GM12874 (cell line): ENCODE data around the gene CPED1.

Source experiments
- TF ChIP-seq, protein P1 (sequence below): IDR thresholded peaks from 2 replicates; pipeline ENCODE4 v1.5.1; 2011; ENCODE audit warnings: low read depth, mild to moderate bottlenecking, control low read depth, low read length, moderate library complexity; ENCODE audit not compliant: insufficient read depth

Gene CPED1

DNA sequence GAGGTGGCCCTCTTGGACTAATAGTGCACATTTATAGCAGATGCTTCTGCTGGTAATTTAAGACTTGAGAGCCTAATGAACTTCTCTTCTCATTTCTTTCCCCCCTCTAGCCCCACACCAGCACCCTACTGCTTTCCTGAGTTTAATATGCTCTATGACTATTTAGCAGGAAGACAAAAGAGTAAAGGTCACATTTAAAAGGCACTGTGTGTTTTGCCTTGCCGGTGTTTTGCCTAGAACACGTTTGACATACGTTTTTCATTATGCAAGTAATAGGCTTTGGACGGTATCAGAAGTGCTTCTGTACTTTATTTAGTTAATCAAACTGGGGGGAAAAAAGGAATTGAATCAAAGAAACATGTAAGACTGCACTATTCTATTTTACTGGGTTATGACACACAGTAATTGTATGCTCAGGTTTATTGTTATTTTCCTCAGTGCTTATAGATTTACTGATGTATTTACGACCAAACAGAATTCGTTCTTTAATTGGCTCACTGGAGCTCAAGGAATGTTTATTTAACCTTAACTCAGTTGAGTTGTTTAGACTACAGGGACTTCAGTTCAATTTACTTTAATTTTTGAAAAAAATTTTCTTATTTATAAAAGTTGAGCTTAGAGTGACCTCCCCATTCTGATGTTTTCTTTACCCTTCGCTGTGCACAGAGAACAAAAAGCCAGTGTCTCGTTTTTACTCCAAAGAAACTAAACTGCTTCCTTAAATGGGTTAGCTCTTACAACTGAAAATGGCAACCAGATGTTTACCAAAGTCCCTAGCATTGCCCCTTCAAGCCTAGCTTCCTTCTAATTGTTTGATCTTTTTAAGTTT is 35.4 kb downstream of the CPED1 start:
- TF ChIP-seq, protein P1, sequence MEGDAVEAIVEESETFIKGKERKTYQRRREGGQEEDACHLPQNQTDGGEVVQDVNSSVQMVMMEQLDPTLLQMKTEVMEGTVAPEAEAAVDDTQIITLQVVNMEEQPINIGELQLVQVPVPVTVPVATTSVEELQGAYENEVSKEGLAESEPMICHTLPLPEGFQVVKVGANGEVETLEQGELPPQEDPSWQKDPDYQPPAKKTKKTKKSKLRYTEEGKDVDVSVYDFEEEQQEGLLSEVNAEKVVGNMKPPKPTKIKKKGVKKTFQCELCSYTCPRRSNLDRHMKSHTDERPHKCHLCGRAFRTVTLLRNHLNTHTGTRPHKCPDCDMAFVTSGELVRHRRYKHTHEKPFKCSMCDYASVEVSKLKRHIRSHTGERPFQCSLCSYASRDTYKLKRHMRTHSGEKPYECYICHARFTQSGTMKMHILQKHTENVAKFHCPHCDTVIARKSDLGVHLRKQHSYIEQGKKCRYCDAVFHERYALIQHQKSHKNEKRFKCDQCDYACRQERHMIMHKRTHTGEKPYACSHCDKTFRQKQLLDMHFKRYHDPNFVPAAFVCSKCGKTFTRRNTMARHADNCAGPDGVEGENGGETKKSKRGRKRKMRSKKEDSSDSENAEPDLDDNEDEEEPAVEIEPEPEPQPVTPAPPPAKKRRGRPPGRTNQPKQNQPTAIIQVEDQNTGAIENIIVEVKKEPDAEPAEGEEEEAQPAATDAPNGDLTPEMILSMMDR, result no peak

DNA sequence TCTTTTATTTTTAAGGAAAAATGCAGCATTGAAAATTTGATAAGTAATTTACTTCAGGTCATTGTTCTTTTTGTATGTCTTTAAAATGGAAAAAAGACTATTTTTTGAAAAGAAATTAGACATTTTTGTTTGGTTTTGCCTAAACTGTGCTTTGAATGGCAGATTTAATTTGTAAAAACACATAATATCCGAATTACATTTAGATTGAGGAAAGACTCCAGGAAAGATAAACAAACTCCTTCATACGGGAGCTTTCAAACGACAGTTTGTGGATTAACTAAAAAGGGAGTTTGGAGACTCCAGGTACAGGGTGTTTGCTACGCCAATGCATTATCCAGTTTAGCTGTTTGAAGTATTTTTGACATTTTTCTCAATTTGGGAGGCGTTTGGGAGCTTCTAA is 36.1 kb downstream of the CPED1 start:
- TF ChIP-seq, protein P1, result no peak

- TF ChIP-seq, protein P1, result no peak
These were observed 37.6 kb downstream of the CPED1 start for GRCh38 chr7:121026159-121026558.

DNA sequence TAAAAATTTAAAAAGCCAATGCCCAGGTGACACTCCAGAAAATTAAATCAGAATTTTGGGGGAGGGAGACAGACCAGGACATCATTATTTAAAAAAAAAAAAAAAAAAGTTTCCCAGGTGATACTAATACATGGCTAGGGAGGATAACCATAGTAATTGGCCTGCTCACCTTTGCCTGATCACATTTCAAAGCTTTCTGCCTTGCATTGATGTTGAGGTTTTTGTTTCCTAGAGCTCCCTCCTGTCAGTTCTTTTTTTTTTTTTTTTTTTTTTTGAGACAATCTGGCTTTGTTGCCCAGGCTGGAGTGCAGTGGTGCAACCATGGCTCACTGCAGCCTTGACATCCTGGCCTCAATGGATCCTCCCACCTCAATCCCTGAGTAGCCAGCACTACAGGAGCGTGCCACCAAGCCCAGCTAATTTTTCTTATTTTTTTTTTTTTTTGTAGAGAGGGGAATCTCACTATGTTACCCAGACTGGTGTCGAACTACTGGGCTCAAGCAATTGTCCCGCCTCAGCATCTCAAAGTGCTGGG is 38.1 kb downstream of the CPED1 start:
- TF ChIP-seq, protein P1, result no peak

DNA sequence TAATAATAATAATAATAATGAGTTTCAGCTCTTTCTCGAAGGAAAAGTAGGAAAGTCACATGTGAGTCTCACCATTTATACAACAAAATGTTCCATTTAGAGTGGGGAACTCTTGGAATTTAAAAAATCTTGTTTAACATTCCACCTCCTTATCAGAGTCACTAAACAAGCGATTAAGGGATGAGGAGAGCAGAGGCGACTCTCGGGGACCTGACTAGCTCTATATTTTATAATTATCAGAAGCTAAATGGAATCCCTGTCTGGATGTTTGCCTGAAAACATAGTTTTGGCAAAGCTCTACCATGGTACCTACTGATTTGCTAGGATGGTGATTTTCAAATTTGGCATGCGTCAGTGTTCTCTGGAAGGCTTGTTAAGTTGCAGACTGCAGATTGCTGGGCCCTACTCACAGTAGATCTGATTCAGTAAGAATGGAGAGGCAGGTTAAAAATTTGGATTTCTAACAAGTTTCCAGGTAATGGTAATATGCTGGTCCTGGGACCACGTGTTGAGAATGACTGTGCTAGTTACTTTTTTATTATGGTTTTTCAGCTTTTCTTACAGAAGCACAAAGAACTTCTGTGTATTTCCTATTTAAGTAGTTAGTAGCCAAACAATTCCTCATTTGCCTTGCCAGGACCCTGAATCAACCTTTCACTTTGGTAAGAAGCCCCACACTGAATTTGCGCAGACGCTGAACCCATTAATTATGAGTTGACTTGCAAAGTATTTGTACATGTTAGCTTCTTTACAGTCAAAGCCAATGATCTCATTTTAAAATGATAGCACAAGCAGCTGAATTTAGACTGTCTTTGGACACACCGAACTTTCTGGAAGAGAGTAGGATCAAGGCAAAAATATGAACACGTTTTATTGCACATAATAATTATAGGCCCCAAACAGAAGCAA is 39.5 kb downstream of the CPED1 start:
- TF ChIP-seq, protein P1, result no peak

DNA sequence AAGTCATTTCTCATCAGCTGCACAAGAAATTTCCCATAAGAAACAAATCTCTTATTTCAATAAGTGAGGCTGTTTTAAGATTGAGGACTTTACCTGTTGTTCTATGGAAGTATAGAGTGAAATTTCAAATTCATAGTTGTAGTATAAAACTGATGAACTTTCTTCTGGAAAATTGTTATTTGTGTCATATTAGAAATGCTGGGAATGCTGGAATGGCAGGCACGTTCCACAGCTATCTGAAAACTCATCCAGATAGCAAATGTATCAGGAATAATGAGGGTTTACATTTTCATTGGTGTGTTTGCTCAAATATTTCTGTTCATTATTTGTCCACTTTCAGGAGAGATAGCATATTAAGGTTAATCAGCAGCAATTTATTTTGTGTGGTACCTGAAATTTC is 40.8 kb downstream of the CPED1 start:
- TF ChIP-seq, protein P1, result no peak

DNA sequence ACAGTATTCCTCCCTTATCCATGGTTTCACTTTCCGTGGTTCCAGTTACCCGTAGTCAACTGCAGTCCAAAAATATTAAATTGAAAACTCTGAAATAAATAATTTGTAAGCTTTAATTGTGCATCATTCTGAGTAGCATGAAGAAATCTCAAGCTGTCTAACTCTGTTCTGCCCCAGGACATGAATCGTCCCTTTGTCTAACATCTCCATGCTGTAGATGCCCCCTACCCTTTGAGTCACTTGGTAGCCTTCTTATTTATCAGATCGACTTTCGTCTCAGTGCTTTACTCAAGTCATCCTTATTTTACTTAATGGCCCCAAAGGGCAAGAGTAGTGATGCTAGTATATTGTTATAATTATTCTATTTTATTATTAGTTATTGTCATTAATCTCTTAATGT is 41.8 kb downstream of the CPED1 start:
- TF ChIP-seq, protein P1, result no peak
